HG02840 (cell line): ENCODE results near the gene PCNX2.
"Not testable (repeated sequence)": the region's sequence is repeated elsewhere in the genome, so short reads cannot be mapped to it uniquely, and the experiment has no call there.

ENCODE experiments used
- ATAC-seq: cut with Tn5 transposase; IDR thresholded peaks from one replicate; pipeline ENCODE4 v1.9.1; 2021; ENCODE audit warnings: mild to moderate bottlenecking, moderate library complexity, moderate number of reproducible peaks; ENCODE audit not compliant: unreplicated experiment, low FRiP score

The PCNX2 gene

DNA sequence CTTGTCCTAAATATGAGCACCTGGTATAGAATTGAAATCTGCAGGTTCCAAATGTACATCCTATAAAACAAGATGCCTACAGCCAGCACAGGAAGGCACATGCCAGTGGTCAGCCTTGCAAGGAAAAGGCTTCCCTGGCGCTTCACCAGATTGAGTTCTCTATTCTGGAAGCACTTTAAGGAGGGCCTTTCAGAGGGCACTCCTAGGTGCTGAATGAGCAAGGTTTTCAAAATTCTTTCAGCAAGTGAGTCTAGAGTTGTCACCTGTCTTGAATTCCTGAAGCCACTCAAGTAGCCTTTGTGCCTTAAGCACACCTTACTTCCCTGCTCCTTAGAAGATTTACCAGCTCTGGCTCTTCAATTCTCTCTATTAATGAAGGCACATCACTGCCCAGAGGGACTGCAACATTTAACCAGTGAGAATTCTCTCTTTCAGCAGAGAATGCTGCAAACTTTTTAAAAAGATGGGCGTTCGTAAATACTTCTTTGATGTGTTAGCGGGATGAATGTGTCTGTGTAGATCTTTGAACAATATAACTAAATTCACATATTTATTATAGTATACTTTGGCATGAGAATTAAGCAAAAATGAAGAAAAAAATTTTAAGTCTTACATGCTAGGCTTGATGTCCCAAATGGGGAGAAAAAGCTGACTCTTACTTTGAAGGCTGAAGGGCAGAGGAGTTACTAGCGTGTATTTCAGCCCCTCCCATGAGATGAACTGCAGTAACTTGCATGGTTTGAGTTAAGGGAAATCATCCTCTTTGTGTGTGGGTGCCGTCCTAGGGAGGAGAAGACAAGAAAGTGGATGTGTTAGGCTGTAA is 183.1 kb downstream of the PCNX2 start:
- ATAC-seq = no peak

DNA sequence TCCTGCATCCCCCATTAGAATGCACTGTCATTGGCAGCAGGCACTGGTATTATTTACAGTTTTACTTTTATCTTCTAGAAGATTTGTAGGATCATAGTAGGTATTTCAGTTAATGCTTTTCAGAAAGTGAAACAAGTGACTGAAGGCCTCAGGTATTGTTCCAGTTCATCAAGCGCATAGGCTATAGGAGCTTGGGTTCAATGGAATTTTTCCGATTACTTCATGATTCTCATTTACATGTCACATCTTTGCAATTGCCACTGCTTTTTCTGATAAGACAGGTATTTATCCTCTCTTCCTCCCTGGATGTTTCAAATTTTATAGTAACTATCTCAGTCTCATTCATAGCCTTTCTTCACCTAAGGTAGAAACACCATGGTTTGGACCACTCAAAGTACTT is 183.8 kb downstream of the PCNX2 start:
- ATAC-seq = no peak

DNA sequence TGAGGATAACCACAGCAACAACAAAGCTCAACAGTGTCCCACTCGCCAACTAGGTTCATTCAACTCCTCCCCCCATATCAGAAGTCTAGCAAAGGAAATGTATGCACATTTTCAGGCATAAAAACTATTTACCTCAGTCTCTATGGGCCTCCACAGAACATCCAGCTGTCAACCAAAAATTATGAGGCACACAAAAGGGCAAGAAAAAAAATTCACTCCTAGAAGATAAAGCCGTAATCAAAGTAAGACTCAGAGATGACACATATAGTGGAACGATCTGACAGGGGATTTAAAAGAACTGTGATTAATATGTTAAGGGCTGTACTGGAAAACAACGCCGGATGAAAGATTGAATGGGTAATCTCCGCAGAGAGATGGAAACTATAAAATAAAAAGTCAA is 186.4 kb downstream of the PCNX2 start:
- no peak for ATAC-seq

DNA sequence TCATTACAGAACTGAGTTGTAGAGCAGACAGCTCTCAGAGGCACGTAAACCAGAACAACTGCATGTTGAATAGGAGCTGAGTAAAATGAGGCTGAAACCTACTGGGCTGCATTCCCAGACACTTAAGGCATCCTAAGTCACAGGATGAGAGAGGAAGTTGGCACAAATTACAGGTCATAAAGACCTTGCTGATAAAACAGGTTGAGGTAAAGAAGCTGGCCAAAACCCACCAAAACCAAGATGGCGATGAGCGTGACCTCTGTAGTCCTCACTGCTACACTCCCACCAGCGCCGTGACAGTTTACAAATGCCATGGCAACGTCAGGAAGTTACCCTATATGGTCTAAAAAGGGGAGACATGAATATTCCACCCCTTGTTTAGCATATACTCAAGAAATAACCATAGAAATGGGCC is 187.8 kb downstream of the PCNX2 start:
- not testable (repeated sequence) for ATAC-seq

- no peak for ATAC-seq
Measured at GRCh38 chr1:233107130-233107660, 188.3 kb downstream of the PCNX2 start.

GRCh38 chr1:233105225-233105624 is 190.3 kb downstream of the PCNX2 start:
- no peak for ATAC-seq

DNA sequence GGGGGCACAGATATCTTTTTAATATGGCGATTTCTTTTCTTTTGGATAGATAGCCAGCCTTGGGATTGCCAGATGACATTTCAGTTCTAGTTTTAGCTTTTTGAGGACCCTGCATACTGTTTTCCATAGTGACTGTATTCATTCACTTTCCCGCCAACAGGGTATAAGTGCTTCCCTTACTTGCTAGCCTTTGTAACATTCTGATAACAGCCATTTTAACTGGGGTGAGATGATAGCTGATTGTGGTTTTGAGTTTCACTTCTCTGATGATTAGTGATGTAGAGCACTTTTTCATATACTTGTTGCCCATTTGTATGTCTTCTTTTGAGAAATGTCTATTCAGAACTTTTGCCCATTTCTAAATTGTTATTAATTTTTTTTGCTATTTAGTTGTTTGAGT is 193.2 kb downstream of the PCNX2 start:
- no peak for ATAC-seq

DNA sequence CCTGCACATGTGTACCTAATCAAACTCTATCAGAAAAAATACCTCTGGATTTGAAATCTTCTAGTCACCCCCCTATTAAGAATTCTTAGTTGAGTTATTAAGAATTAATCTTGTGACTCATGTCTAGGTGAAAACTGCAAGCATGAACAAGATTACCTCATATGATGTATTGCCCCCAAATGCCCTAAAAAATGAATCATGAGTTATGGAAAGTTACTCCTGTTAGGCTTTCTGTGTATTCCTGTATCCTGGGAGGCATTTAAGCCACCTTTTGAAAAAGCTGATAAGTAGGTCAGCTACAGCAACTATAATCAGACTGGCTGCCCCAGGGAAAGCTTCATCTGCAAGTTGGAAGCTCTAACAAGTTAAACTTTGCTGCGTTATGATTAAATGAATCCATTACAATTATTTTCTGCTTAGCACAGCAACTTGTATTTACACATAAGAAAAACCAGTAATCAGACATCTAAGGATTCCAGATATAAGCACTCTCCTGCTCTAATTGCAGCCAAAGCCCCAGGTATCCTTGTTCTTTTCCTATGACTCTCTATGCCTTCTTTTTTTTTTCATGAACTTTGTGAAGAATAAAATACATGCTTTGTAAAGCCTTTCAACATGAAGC is 197.5 kb downstream of the PCNX2 start:
- ATAC-seq = no peak

- no peak for ATAC-seq
Measured at GRCh38 chr1:233097546-233097945, 198.0 kb downstream of the PCNX2 start.

DNA sequence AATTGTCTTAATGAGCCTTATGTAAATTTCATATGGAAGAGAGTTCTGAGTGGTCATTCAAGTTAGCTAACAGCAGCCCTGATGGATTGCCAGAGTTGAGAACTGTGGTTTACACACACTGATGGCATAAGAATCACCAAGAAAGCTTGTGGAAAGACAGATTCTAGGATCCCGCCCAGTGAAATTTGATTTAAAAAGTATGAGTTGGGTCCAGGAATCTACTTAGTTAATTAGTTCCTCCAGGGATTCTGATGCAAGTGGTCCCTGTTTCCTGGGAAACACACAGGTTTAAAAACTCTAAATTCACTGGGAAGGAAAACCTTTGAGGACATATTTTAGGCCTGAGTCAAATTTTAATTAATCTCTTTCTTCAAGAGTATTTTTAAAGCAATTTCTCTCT is 200.8 kb downstream of the PCNX2 start:
- ATAC-seq = no peak

DNA sequence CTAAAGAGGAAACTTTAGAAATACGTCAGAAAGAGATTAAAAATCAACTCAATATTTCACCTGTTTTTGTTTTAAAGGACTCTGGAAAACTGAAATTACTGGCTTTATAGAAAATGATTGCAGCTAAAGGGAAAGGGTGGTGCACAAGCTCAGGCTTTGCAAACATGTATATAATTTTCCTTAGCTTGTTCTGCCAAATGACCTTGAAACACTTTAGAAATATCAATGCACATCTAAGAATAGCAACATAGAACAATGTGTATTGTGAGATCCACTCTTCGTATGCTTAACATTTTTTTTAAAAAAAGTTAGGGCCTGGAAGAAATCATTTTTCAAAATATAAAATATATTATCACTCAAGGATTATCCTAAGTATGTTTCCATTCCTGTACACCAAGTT is 201.3 kb downstream of the PCNX2 start:
- no peak for ATAC-seq

- ATAC-seq = no peak
Measured at GRCh38 chr1:233090746-233091494, 204.6 kb downstream of the PCNX2 start.

DNA sequence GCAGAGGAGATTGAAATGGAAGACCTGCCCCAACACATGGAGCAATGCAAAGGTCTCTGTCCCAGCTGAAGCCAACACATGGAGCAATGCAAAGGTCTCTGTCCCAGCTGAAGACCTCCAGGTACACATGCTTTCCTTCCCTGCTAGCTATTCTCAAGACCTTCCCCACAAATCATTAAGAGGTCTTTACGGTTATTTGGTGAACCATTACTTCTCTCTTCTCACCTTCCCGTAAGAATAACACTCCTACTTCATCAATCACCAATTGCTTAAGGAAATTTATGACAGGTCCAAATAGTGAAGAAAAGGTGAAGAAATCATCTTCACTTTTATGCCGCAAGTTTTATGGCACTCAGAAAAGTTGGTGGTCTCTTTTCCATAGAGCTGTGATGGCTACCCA is 206.3 kb downstream of the PCNX2 start:
- ATAC-seq = no peak

DNA sequence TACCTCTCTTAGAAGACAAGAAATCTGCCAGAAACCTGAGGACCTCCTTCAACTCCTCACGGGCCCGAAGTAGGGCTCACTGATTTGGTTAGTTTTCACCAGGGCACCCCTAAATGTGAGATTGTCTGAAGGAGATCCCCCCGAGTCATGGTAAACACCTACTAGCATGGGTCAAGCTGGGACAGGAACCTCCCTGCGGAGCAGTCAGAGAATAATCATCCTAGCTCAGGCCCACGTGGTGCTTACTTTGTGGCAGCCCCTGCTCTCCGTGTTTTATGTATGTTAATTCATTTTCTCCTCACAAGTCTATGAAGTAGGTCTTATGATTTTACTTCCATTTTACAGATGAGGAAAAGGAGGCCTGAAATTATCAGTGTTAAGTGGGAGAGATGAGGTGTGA is 206.9 kb downstream of the PCNX2 start:
- ATAC-seq = no peak

DNA sequence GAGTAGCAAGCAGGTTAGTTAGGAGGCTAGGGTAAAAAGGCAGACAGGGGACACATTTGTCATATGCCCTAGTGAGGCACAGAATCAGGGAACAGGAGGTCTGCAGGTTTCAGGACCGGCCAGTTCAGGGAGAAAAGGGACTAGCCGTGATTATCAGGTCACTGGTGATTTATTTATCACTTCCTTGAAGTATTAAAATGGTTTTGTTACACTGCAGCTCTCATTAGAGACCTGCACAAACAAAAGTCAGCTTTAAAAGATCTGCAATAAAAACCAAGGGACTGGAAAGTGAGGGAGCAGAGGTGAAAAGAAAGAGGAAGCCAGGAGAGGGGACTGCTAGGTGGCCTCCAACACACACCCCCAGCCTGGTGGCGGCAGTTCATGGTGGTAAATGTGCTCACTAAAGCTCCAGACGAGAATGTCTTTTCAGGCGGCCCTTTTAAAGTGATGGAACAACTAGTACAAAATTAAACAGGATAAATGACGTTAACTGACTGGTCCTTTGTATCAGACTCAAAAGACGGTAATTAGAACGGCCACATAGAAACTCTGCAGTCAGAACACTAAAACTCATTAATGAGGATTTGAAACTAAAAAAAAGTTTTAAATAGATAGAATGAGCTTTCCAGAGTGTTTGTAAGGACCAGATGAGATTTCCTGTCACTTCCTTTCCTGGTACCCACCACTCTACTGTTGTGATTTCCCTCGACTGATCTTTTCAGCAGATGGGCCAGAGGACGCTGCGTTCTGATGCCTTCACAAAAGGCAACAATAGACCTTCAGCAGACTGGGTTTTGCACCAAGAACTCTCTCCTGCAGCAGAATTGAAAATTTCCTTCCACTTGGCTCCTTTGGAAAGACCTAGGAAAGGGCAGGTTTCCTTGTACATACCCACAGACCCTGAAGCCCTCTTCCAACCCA is 208.3 kb downstream of the PCNX2 start:
- ATAC-seq = no peak

DNA sequence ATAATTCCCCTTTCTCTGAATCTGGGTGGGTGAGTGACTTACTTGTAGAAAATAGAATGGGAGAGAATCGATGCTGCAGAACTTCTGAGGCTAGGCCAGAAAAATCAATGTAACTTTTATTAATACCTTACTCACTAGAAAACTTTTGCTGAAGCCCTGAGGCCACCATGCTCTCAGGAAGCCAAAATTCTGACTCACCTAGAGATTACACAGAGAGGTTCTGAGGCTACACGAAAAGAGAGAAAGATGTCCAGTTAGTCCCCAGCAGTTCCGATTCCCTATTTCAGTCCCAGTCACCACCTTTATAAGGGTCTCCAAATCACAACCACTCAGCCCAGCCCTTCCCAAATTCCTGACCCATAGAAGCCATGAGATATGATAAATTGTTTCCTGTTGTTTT is 210.0 kb downstream of the PCNX2 start:
- ATAC-seq = no peak

DNA sequence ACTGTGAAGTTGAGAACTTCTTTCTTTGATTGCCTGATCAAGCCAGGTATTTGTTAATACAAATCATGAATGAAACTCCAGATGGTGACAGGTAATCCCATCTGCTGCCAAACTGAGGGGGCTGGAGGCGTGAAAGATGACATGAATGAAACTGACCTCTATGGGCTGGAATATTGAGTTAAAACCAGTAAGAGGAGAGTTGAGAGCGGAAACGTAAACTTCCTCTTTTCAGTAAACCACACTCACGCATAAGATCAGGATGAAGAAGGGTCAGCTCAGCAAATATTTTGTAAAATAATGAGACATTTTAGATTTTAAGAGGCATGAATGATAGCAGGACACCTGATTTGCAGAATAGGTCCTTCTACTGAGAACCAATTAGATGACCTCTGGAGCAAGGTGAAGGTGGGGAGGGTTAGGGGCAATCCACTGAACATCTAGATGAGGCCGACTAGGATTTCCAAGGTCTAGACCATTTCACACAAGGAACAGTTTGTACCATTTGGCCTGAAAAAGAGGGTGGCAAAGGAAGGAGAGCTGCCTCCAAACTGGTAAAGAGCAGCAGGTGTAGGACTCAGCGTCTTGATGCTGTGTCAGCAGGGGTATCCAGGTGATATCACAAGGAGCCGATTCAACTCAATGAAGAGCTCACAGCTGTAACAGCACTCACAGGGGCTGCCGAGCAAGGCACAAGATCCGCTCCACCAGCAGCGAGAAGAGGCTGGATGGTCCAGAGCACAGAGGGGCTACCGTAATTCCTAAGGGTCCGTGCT is 212.6 kb downstream of the PCNX2 start:
- no peak for ATAC-seq

GRCh38 chr1:233081735-233082134 is 213.8 kb downstream of the PCNX2 start:
- ATAC-seq = no peak

DNA sequence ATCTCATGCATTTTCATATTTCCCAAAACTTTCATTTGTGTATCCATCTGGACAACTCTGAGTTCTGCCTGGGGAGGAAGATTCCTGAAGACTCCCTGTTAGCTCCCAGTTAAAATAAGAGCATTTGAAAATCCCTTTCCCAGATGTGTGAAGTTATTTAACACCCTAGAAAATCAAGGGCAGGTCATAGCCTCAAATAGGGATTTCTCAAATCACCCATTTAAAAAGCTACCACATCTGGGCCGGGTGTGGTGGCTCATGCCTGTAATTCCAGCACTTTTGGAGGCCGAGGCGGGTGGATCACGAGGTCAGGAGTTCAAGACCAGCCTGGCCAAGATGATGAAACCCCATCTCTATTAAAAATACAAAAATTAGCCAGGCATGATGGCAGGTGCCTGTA is 214.7 kb downstream of the PCNX2 start:
- not testable (repeated sequence) for ATAC-seq
